ENCODE data around the gene CD6. TPM values are rescaled to one million over a fixed set of nuclear protein-coding genes. Genes with fewer than 3 reads are reported as not detected.
"Not testable (repeated sequence)": the region's sequence is repeated elsewhere in the genome, so short reads cannot be mapped to it uniquely, and the experiment has no call there.

The CD6 gene
- total RNA-seq, 1 experiment from 2014 or later = 1.4 TPM

GRCh38 chr11:60973699-60974098 lies 2.2 kb downstream of the CD6 start (continued):
- TF ChIP-seq ZNF274 (IDR thresholded peaks at IDR 0.05; ENCODE audit: low read depth, low read length) (no peak), EGR1 (IDR thresholded peaks at IDR 0.05; ENCODE audit: low read depth) (no peak)

- H2AFZ ChIP-seq (ENCODE audit: low read depth, low read length, poor library complexity, severe bottlenecking); ATAC-seq; H3K9me3 ChIP-seq (ENCODE audit: control insufficient read depth in 1 of 2, insufficient read depth in 1 of 2, low read depth in 1 of 2, low read length in 2 of 2); H4K20me1 ChIP-seq (ENCODE audit: insufficient read depth); H3K9me2 ChIP-seq (ENCODE audit: insufficient read depth); POLR2A ChIA-PET; H3K9ac ChIP-seq (ENCODE audit: low read length); intact Hi-C loops (cut with micrococcal nuclease); DNase-seq (ENCODE audit: low read depth, low spot score); H3K4me2 ChIP-seq (ENCODE audit: low read length); H3K36me3 ChIP-seq (ENCODE audit: control insufficient read depth in 1 of 2, insufficient read depth in 2 of 2, low read length in 2 of 2); RAD21 ChIA-PET (ENCODE audit: low non-redundant PET in 1 of 2, low total read pairs in 2 of 2, uncharacterized antibody in 2 of 2, unreplicated experiment in 2 of 2); CTCF ChIA-PET; H3K4me3 ChIP-seq (replicated peaks in 1 of 2; ENCODE audit: low read depth in 1 of 2, low read length in 2 of 2); H3K79me2 ChIP-seq (ENCODE audit: insufficient read depth, low read length); H3K4me1 ChIP-seq (ENCODE audit: control insufficient read depth in 1 of 2, insufficient read depth in 2 of 2, low read length in 2 of 2); H3K27me3 ChIP-seq (ENCODE audit: insufficient read depth, low read length); H3K27ac ChIP-seq (ENCODE audit: low read depth, low read length); BruUV-seq (replicated peaks): not testable (repeated sequence)
These were observed 2.8 kb downstream of the CD6 start for GRCh38 chr11:60974316-60974715.

- no peak overlapping the region for H3K4me2 ChIP-seq (ENCODE audit: low read length)
- intact Hi-C loops (cut with micrococcal nuclease) = no loop called here
- H3K36me3 ChIP-seq (ENCODE audit: control insufficient read depth in 1 of 2, insufficient read depth in 2 of 2, low read length in 2 of 2) = no peaks in the 10 kb centered on the region
- POLR2A ChIA-PET = no interaction called here
- H3K9me2 ChIP-seq (ENCODE audit: insufficient read depth) = no peaks in the 10 kb centered on the region
- no peak overlapping the region for H3K9ac ChIP-seq (ENCODE audit: low read length)
- DNase-seq (ENCODE audit: low read depth, low spot score) (no peak), ATAC-seq (no peak)
- H3K9me3 ChIP-seq (ENCODE audit: control insufficient read depth in 1 of 2, insufficient read depth in 1 of 2, low read depth in 1 of 2, low read length in 2 of 2) = no peaks in the 10 kb centered on the region
- RAD21 ChIA-PET (ENCODE audit: low non-redundant PET in 1 of 2, low total read pairs in 2 of 2, uncharacterized antibody in 2 of 2, unreplicated experiment in 2 of 2) = no interaction called here
- H3K27ac ChIP-seq (ENCODE audit: low read depth, low read length) = no peak overlapping the region
- no peaks in the 10 kb centered on the region for H4K20me1 ChIP-seq (ENCODE audit: insufficient read depth)
- H3K4me1 ChIP-seq (ENCODE audit: control insufficient read depth in 1 of 2, insufficient read depth in 2 of 2, low read length in 2 of 2) = no peaks in the 10 kb centered on the region
- BruUV-seq (replicated peaks) = no TSS peak
- CTCF ChIA-PET = no interaction called here
- no peak overlapping the region for H2AFZ ChIP-seq (ENCODE audit: low read depth, low read length, poor library complexity, severe bottlenecking)
- H3K79me2 ChIP-seq (ENCODE audit: insufficient read depth, low read length) = no peaks in the 10 kb centered on the region
- no peaks in the 10 kb centered on the region; the same call in 1 of the 2 replicates for H3K27me3 ChIP-seq (ENCODE audit: insufficient read depth, low read length)
- no peak overlapping the region for H3K4me3 ChIP-seq (replicated peaks in 1 of 2; ENCODE audit: low read depth in 1 of 2, low read length in 2 of 2)
- TF ChIP-seq JUND (IDR thresholded peaks at IDR 0.05) (no peak), ZBTB33 (IDR thresholded peaks at IDR 0.05; ENCODE audit: extremely low read depth, insufficient replicate concordance, low read length) (no peak), FOSL1 (IDR thresholded peaks at IDR 0.05; ENCODE audit: low read depth) (no peak), TCF7L2 (IDR thresholded peaks at IDR 0.05; ENCODE audit: borderline replicate concordance, extremely low read depth, insufficient read depth, insufficient read length) (no peak), EZH2 (IDR thresholded peaks at IDR 0.05) (no peak), ZNF274 (IDR thresholded peaks at IDR 0.05; ENCODE audit: low read depth, low read length) (no peak), ZFX (IDR thresholded peaks at IDR 0.05) (no peak), SIN3A (IDR thresholded peaks at IDR 0.05; ENCODE audit: low read depth) (no peak), ATF3 (IDR thresholded peaks at IDR 0.05) (no peak), CTCF (IDR thresholded peaks at IDR 0.05 in 2 of 3, conservative IDR thresholded peaks at IDR 0.05 in 1 of 3; ENCODE audit: borderline replicate concordance in 1 of 3, insufficient read depth in 1 of 3, low read depth in 2 of 3, low read length in 2 of 3) (no peak), EZH2phosphoT487 (IDR thresholded peaks at IDR 0.05; ENCODE audit: borderline replicate concordance) (no peak), ELF1 (IDR thresholded peaks at IDR 0.05; ENCODE audit: borderline replicate concordance, low read depth) (no peak), POLR2A (IDR thresholded peaks at IDR 0.05; ENCODE audit: borderline replicate concordance, extremely low read depth, insufficient read depth, insufficient read length) (no peak), CEBPB (IDR thresholded peaks at IDR 0.05; ENCODE audit: low read depth) (no peak), RAD21 (IDR thresholded peaks at IDR 0.05; ENCODE audit: low read depth) (no peak), MAX (IDR thresholded peaks at IDR 0.05) (no peak), SP1 (IDR thresholded peaks at IDR 0.05; ENCODE audit: low read depth) (no peak)
These were observed 3.2 kb downstream of the CD6 start for GRCh38 chr11:60974726-60975125.

Measured in HCT116 (cell line).